BLaER1 treated with 17β-estradiol and CSF1 and Interleukin-3, amounts not matched to agents 10 nM and 100 nM (cell line): ENCODE measurements around the gene SARNP.

Experiments used
- H3K27ac ChIP-seq, 11 experiments: shearing (Covaris generic); formaldehyde crosslinking; 2 replicates each; pipeline ENCODE4 v1.8.1; 2022
- H3K27me3 ChIP-seq, 11 experiments: shearing (Covaris generic); formaldehyde crosslinking; 2 replicates each; pipeline ENCODE4 v1.8.1; 2022
- H3K36me3 ChIP-seq, 11 experiments: shearing (Covaris generic); formaldehyde crosslinking; 2 replicates each; pipeline ENCODE4 v1.8.1; 2022
- H3K4me1 ChIP-seq, 10 experiments: shearing (Covaris generic); formaldehyde crosslinking; 2 replicates each; pipeline ENCODE4 v1.8.1; 2022
- H3K4me2 ChIP-seq, 11 experiments: shearing (Covaris generic); formaldehyde crosslinking; 2 replicates each; pipeline ENCODE4 v1.8.1; 2022
- H3K4me3 ChIP-seq, 10 experiments: shearing (Covaris generic); formaldehyde crosslinking; 2 replicates each; pipeline ENCODE4 v1.8.1; 2022
- H3K9ac ChIP-seq, 11 experiments: shearing (Covaris generic); formaldehyde crosslinking; 2 replicates each; pipeline ENCODE4 v1.8.1; 2022
- H3K9me3 ChIP-seq, 11 experiments: shearing (Covaris generic); formaldehyde crosslinking; replicated peaks in 1 of 11; 2 replicates each; pipeline ENCODE4 v1.8.1; 2022
- H4K20me1 ChIP-seq, 11 experiments: shearing (Covaris generic); formaldehyde crosslinking; 2 replicates each; pipeline ENCODE4 v1.8.1; 2022
- Cebpa-rat ChIP-seq, 11 experiments: shearing (Covaris generic); IDR thresholded peaks; 2 replicates each; pipeline ENCODE4 v1.8.1; 2022

Gene SARNP

DNA sequence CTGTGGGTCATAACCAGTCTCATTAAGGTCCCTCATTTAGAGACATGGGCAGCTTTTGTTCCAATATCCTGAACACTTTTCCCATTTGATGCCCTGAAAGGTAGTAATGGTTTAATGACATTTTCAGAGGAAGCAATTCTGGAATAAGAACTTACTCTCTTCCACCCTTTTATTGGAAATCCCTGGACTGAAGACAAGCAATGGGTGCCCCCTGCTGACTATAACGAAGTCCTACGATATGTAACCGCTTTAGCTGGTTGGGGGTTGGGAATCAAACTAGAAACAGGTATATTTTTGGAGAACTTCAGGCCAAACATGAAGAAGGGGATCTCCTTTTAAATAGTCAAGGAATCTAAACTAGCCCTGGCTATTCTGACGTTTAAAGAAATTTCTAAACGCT lies 20.5 kb downstream of the SARNP start:
- Histone ChIP-seq H3K36me3 (peaks cover 98 to 100% (median 100%) of the 10 kb centered on the region in 11 experiments), H3K27ac (no peak overlapping the region), H3K4me3 (no peak overlapping the region), H4K20me1 (peaks cover 22 to 85% (median 46%) of the 10 kb centered on the region in 11 experiments; a peak in 18 of 22 replicates), H3K4me2 (no peak overlapping the region), H3K9me3 (no peaks in the 10 kb centered on the region), H3K9ac (no peak overlapping the region), H3K4me1 (no peaks in the 10 kb centered on the region), H3K27me3 (no peaks in the 10 kb centered on the region)
- no peak for TF ChIP-seq Cebpa-rat (IDR thresholded peaks at IDR 0.05)

DNA sequence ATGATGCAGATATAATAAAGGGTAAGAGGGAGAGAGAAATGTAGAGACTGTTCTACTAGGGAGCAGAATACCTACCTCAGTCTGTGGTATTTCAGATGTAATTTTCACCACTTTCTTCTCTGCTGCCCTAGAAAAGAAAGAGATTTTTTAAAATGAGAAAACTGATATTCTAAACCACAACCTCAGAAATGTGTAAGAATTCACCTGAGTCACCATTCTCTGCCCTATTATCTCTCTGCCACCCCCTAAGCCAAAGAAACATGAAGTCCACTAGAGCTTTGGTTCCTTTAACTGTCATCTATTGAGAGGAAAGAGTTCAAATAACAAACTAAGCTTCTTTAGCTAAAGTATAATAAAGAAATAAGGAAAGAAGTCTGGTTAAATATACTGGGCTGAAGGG lies 21.6 kb downstream of the SARNP start:
- Histone ChIP-seq H3K9ac (no peak overlapping the region), H3K9me3 (no peaks in the 10 kb centered on the region), H3K4me1 (no peaks in the 10 kb centered on the region), H3K27ac (no peak overlapping the region), H3K4me2 (no peak overlapping the region), H3K36me3 (peaks cover 94 to 100% (median 100%) of the 10 kb centered on the region in 11 experiments), H4K20me1 (peaks cover 11 to 85% (median 41%) of the 10 kb centered on the region in 11 experiments; a peak in 18 of 22 replicates), H3K27me3 (no peaks in the 10 kb centered on the region), H3K4me3 (no peak overlapping the region)
- TF ChIP-seq Cebpa-rat (IDR thresholded peaks at IDR 0.05), result no peak

DNA sequence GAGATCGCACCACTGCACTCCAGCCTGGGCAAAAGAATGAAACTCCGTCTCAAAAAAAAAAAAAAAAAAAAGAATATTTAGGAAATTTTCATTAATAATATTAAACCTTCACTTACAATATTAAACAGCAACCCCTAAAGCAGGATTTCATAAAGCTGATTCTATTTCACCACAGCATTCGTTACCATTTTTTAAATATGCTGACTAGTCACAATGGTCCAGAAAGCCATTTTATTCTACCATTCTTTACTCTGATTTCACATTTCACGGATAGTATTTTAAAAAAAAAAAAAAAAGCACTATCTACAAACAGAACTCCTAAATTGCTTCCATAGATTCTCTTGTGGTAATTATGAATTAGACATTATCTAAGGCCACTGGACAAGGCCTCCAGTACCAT lies 27.6 kb downstream of the SARNP start:
- Histone ChIP-seq H3K9me3 (no peaks in the 10 kb centered on the region), H3K4me2 (no peak overlapping the region), H3K27ac (no peak overlapping the region), H3K4me3 (no peak overlapping the region), H3K4me1 (no peaks in the 10 kb centered on the region), H3K9ac (no peak overlapping the region), H3K36me3 (peaks cover 95 to 100% (median 100%) of the 10 kb centered on the region in 11 experiments), H4K20me1 (peaks cover 0 to 75% (median 16%) of the 10 kb centered on the region in 11 experiments; a peak in 12 of 22 replicates), H3K27me3 (no peaks in the 10 kb centered on the region)
- no peak for TF ChIP-seq Cebpa-rat (IDR thresholded peaks at IDR 0.05)

DNA sequence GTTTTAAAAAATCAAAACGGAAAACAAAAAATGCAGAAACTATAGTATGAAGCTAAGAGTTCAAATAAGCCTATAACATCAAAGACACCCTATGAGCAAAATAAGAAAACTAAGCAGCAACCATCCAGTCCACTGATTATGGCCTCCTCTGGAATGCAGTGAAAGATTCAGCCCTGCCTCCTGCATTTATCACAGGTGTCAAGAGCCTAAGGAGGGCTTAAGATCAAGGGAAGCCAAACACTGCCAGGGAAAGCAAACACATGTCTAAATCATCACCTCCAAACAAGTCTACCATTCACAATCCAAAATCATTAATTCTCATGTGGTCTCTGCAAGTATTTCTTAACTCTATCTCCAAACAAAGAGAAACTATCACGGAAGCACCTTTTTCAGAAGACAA lies 28.4 kb downstream of the SARNP start:
- Histone ChIP-seq H3K9me3 (no peaks in the 10 kb centered on the region), H4K20me1 (peaks cover 0 to 78% (median 16%) of the 10 kb centered on the region in 11 experiments; a peak in 12 of 22 replicates), H3K9ac (no peak overlapping the region), H3K4me2 (no peak overlapping the region), H3K36me3 (peaks cover 95 to 100% (median 100%) of the 10 kb centered on the region in 11 experiments), H3K4me1 (no peaks in the 10 kb centered on the region), H3K27me3 (no peaks in the 10 kb centered on the region), H3K4me3 (no peak overlapping the region), H3K27ac (no peak overlapping the region)
- TF ChIP-seq Cebpa-rat (IDR thresholded peaks at IDR 0.05), result no peak

DNA sequence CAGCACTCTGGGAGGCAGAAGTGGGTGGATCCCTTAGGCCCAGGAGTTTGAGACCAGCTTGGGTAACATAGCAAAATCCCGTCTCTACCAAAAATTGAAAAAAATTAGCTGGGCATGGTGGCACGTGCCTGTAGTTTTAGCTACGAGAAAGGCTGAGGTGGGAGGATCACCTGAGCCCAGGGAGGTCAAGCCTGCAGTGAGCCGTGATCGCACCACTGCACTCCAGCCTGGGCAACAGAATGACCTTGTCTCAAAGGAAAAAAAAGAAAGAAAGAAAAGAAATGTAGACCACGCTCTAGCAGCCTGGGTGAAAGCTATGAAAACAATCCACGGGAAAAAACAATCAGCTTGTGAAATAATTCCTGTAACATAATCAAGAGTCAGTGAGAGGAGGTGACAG lies 29.0 kb downstream of the SARNP start:
- Histone ChIP-seq H3K4me1 (no peaks in the 10 kb centered on the region), H3K9me3 (no peaks in the 10 kb centered on the region), H3K9ac (no peak overlapping the region), H3K27me3 (no peaks in the 10 kb centered on the region), H4K20me1 (peaks cover 0 to 78% (median 16%) of the 10 kb centered on the region in 11 experiments; a peak in 12 of 22 replicates), H3K27ac (no peak overlapping the region), H3K4me2 (no peak overlapping the region), H3K36me3 (peaks cover 95 to 100% (median 100%) of the 10 kb centered on the region in 11 experiments), H3K4me3 (no peak overlapping the region)
- TF ChIP-seq Cebpa-rat (IDR thresholded peaks at IDR 0.05), result no peak

DNA sequence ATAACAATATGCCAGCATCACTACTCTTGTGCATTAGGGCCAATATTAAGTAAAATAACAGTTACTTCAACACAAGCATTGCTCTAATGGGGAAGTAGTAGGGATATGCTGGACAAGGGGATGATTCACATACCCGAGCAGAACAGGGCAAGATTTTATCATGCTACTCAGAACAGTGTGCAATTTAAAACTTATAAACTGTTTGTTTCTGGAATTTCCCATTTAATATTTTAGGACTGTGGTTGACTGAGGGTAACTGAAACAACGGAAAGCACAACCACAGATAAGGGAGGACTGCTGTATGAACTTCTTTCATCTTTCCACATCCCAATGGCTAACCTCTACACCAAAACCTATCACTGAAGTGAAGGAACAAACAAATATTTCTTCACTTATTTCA lies 36.8 kb downstream of the SARNP start:
- no peaks in the 10 kb centered on the region for H3K27me3 ChIP-seq
- no peak overlapping the region for H3K27ac ChIP-seq
- H3K36me3 ChIP-seq, result peaks cover 97 to 100% (median 100%) of the 10 kb centered on the region in 11 experiments
- H3K9me3 ChIP-seq, result no peaks in the 10 kb centered on the region
- peaks cover 0 to 30% (median 16%) of the 10 kb centered on the region in 10 experiments; a peak in 14 of 20 replicates for H3K4me1 ChIP-seq
- H4K20me1 ChIP-seq, result peaks cover 0 to 90% (median 17%) of the 10 kb centered on the region in 11 experiments; a peak in 12 of 22 replicates
- TF ChIP-seq Cebpa-rat (IDR thresholded peaks at IDR 0.05), result no peak
- H3K4me2 ChIP-seq, result peak overlapping the region in 5 of 11 experiments; percentile 6 to 37 (median 16); a peak in 6 of 22 replicates
- H3K4me3 ChIP-seq, result no peak overlapping the region
- H3K9ac ChIP-seq, result no peak overlapping the region

DNA sequence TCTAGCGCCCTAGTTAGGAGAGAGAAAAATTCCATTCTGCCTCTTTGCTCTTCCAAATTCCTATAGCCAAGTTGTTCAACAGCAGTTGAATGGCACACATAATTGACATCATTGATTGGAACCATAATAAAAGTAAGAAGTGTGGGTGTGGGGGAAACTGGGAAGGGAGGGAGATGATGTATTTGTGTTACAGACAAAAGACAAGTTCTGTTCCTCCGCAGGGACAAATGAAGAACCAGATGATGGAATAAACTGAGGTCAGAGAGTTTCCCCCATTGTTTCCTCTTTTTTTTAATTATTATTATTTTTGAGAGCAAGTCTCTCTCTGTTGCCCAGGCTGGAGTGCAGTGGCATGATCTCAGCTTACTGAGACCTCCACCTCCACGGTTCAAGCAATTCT lies 39.7 kb downstream of the SARNP start:
- Histone ChIP-seq H3K27ac (no peak overlapping the region), H3K36me3 (peaks cover 95 to 100% (median 100%) of the 10 kb centered on the region in 11 experiments)
- TF ChIP-seq Cebpa-rat (IDR thresholded peaks at IDR 0.05), result no peak

DNA sequence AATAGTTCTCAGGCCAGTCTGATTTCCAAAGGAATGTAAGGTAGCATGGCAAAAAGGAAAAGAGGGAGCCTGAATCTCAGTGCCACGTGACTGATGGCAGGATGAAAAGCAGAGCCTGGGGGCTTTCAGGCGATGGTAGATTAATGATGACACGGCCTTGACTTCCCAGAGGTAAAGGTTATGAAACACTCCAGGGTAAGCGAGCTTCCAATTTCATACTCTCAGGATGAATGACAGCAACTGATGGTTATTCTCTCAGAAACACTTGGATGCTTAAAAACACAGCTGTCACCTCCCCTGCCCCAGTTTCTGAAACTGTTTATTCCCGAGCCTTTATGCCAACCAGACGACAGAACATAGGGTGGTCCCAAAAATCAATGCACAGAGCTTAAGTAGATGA lies 45.8 kb downstream of the SARNP start:
- Histone ChIP-seq H3K9me3 (no peaks in the 10 kb centered on the region), H3K4me1 (no peaks in the 10 kb centered on the region), H3K4me3 (no peak overlapping the region), H3K27me3 (no peaks in the 10 kb centered on the region), H3K4me2 (no peak overlapping the region), H3K9ac (no peak overlapping the region), H4K20me1 (peaks cover 6 to 84% (median 38%) of the 10 kb centered on the region in 11 experiments; a peak in 18 of 22 replicates), H3K27ac (no peak overlapping the region), H3K36me3 (peaks cover 86 to 100% (median 96%) of the 10 kb centered on the region in 11 experiments)
- TF ChIP-seq Cebpa-rat (IDR thresholded peaks at IDR 0.05), result no peak

More for the DNA sequence above, 39.7 kb downstream of the SARNP start:
- Histone ChIP-seq H3K9me3 (no peaks in the 10 kb centered on the region), H3K4me3 (no peak overlapping the region), H3K9ac (no peak overlapping the region), H3K4me2 (peak overlapping the region in 1 of 11 experiments; percentile 15; a peak in 1 of 22 replicates), H3K27me3 (no peaks in the 10 kb centered on the region), H4K20me1 (peaks cover 0 to 98% (median 24%) of the 10 kb centered on the region in 11 experiments; a peak in 15 of 22 replicates), H3K4me1 (peaks cover 0 to 30% (median 16%) of the 10 kb centered on the region in 10 experiments; a peak in 14 of 20 replicates)

DNA sequence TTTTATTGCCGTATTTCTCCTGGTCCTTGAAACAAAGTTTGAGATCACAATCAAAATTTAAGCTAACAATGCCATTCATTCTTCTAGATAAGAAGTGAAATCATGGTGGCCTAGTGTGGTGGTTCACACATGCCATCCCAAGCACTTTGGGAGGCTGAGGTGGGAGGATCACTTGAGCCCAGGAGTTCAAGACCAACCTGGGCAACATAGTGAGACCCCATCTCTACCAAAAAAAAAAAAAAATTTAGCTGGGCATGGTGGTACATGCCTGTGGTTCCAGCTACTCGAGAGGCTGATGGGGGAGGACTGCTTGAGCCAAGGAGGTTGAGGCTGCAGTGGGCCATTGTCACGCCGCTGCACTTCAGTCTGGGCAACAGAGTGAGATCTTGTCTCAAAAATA lies 50.4 kb downstream of the SARNP start:
- no peak overlapping the region for H3K4me2 ChIP-seq
- peaks cover 5 to 78% (median 44%) of the 10 kb centered on the region in 11 experiments; a peak in 16 of 22 replicates for H4K20me1 ChIP-seq
- H3K4me1 ChIP-seq, result peaks cover 0 to 1% (median 0%) of the 10 kb centered on the region in 10 experiments; a peak in 1 of 20 replicates
- TF ChIP-seq Cebpa-rat (IDR thresholded peaks at IDR 0.05), result no peak
- no peaks in the 10 kb centered on the region for H3K27me3 ChIP-seq
- H3K9ac ChIP-seq, result no peak overlapping the region
- H3K4me3 ChIP-seq, result no peak overlapping the region
- peaks cover 85 to 100% (median 96%) of the 10 kb centered on the region in 11 experiments for H3K36me3 ChIP-seq
- no peaks in the 10 kb centered on the region for H3K9me3 ChIP-seq
- no peak overlapping the region for H3K27ac ChIP-seq
